Skin of body (tissue), 2 donors: ENCODE results near the gene CTNND1. TPM values are rescaled to one million over a fixed set of nuclear protein-coding genes. Genes with fewer than 3 reads are reported as not detected.

Experiments
- DNase-seq: peaks from one replicate; lab custom pipeline; 2025; lab: John Stamatoyannopoulos, UW
- total RNA-seq: library from RNA; depleted of rRNA; stranded (reverse); fragments of >200 nt; gene quantifications from one replicate; pipeline ENCODE4 v1.2.3, GENCODE V29; 2014

CTNND1 gene
- total RNA-seq, 1 donor from 2014 or later, result 191 TPM

GRCh38 chr11:57763568-57763967, 2.0 kb downstream of the CTNND1 start:
- peak; percentile 61 for DNase-seq

GRCh38 chr11:57764021-57764420, 2.4 kb downstream of the CTNND1 start:
- DNase-seq, result no peak

- no peak for DNase-seq
Observed at GRCh38 chr11:57764566-57764965, 3.0 kb downstream of the CTNND1 start.

- DNase-seq, result no peak
Observed at GRCh38 chr11:57764972-57765371, 3.4 kb downstream of the CTNND1 start.

- no peak for DNase-seq
Observed at GRCh38 chr11:57770793-57771192, 9.2 kb downstream of the CTNND1 start.

- no peak for DNase-seq
Observed at GRCh38 chr11:57771365-57771764, 9.8 kb downstream of the CTNND1 start.

GRCh38 chr11:57772562-57772961, 11.0 kb downstream of the CTNND1 start:
- no peak for DNase-seq

- DNase-seq, result no peak
Observed at GRCh38 chr11:57773026-57773598, 11.5 kb downstream of the CTNND1 start.

- no peak for DNase-seq
Observed at GRCh38 chr11:57775491-57775890, 13.9 kb downstream of the CTNND1 start.

- no peak for DNase-seq
Observed at GRCh38 chr11:57776031-57776521, 14.5 kb downstream of the CTNND1 start.

GRCh38 chr11:57776577-57777210, 15.1 kb downstream of the CTNND1 start:
- DNase-seq, result no peak

- DNase-seq, result no peak
Observed at GRCh38 chr11:57777969-57778317, 16.3 kb downstream of the CTNND1 start.

- DNase-seq, result peak; percentile 98
Observed at GRCh38 chr11:57778318-57779037, 16.9 kb downstream of the CTNND1 start.

GRCh38 chr11:57779276-57779675, 17.7 kb downstream of the CTNND1 start:
- no peak for DNase-seq

GRCh38 chr11:57781529-57781943, 19.9 kb downstream of the CTNND1 start:
- DNase-seq, result no peak

GRCh38 chr11:57785072-57785471, 23.5 kb downstream of the CTNND1 start:
- DNase-seq, result no peak

- no peak for DNase-seq
Observed at GRCh38 chr11:57786436-57786835, 24.8 kb downstream of the CTNND1 start.

- DNase-seq, result no peak
Observed at GRCh38 chr11:57787006-57787604, 25.5 kb downstream of the CTNND1 start.

- no peak for DNase-seq
Observed at GRCh38 chr11:57787920-57788702, 26.5 kb downstream of the CTNND1 start.

- DNase-seq, result no peak
Observed at GRCh38 chr11:57788703-57789088, 27.1 kb downstream of the CTNND1 start.

GRCh38 chr11:57791321-57792059, 29.9 kb downstream of the CTNND1 start:
- no peak for DNase-seq
